ENCODE data around the gene ZNF148.

ZNF148 gene

DNA sequence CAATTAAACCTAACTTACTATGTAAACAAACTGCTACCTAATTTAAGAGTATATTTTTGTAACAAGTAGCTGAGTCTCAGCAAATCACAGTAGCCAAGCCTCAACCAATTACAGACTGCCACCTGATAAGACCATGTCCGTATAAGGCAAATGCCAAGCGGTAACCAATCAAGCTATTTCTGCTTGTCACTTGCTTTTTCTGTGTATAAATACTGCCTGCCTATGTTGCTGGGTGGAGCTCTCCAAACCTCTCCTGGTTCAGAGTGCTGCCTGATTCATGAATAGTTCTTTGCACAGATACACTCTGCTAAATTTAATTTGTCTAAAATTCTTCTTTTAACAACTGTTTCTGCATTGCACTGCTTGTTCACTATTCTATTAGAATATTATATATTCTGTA lies 42.6 kb downstream of the ZNF148 start:
- no peak for DNase-seq (ENCODE audit: low spot score)

DNA sequence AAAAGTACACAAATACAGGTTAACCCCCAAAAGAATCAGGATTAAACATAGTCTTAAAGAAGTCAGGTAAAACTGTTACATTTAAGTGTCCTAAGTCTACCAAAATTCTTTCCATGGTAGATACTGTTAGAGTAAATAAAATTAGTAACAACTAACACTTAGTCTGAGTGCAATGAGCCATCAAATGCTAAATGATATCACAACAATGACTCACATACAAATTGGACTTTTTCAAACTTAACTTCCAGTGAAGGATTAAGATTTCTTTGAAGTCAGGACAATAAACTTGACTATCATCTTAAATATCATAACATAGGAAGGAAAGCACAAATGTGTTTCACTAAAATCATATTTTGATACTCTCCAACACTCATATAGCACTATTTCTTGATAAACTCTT lies 43.9 kb downstream of the ZNF148 start:
- DNase-seq (ENCODE audit: low spot score) = no peak

DNA sequence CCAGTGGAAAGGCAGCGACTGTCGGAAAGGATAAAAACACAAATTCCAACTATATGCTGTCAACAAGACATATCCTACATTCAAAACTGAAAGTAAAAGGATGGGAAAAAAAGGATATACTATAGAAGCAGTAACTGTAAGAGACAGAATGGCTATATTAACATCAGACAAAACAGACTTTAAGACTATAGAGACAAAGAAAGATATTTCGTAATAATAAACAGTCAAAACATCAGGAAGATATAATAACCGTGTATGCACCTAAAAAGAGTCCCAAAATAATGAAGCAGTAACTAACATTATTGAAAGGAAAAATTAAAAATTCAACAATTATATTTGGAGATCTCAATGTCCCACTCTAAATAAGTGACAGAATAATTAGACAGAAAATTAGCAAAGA lies 48.2 kb downstream of the ZNF148 start:
- DNase-seq (ENCODE audit: low spot score) = no peak

DNA sequence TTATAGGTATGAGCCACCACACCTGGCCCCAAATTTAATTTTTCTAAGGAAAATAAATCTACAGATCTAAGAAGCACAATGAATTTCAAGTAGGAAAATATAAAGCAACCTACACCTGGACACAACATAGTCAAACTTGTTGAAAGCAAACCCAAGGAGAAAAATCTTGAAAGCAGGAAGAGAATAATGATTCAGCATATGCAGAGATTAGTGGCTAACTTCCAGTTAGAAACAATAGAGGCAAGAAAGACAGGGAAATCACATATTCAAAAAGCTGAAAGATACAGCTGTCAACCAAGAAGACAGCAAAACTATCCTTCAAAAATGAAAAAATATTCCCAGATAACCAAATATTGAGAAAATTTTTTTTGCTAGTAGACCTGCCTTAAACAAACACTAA lies 49.4 kb downstream of the ZNF148 start:
- DNase-seq (ENCODE audit: low spot score) = no peak

DNA sequence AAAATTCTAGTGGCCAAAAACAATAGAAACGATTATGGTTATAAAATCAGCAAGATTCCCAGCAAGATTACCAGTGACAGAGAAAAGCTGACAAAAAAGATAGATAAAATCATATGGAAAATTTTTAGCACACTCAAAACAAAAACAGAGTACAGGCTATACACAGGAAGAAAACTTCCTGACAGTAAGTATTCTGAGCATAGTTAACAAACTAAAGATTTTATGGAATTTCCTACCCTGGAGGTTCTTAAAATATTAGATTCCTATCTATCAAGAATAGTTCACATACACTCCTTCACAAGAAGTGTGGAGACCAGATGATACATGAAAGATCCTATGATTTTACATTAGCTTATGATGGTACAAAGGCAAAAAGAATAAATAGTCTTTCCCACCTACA lies 50.8 kb downstream of the ZNF148 start:
- no peak for DNase-seq (ENCODE audit: low spot score)

DNA sequence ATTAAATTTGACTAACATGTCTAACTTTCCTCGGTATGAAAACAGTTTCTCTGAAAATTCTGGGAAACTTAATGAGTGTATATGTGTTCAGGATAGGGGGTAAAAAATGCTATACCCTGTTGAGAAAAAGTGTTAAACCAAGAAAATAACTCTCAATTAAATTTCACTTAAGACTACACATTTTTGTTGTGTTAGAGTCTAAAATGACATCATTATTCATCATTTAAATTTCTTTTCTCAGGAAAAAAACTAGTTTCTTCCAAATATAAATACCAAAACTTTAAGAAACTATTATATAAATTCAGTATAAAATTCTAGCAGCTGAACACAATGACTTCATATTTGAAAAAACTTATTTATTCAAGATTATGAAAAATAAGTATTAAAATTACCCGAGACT lies 52.2 kb downstream of the ZNF148 start:
- DNase-seq (ENCODE audit: low spot score) = no peak

DNA sequence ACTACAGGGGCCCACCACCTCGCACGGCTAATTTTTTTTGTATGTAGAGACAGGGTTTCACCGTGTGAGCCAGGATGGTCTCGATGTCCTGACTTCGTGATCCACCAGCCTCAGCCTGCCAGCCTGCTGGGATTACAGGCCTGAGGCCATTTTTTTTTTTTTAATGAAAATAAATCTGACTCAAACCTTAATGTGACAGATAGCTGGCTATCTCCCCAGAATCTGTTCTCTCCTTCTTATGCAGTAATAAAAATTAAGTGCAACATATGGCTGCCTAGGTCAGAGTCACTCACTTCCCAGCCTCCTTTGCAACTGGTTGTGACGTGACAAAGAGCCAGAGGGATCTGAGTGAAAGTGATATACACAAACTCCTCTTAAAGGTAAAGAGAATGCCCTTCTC lies 53.0 kb downstream of the ZNF148 start:
- no peak for DNase-seq (ENCODE audit: low spot score)

DNA sequence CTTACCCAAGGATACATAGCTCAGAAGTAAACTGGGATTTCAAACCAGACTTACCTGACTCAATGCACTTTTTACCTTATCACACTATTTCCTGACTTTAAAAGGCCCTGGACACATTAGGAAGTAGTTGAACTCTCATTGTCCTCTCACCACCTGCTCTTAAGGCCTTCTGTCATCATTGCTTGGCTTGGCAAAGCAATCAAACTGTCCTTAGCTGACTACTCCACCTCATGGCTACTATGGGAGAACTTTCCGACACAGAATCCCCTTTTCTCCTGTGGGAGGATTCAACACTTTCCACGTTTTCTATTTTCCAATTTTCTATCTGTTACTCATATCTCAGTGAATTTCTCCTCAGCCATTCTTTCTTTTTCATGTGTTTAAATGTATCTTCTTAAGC lies 55.4 kb downstream of the ZNF148 start:
- no peak for DNase-seq (ENCODE audit: low spot score)

DNA sequence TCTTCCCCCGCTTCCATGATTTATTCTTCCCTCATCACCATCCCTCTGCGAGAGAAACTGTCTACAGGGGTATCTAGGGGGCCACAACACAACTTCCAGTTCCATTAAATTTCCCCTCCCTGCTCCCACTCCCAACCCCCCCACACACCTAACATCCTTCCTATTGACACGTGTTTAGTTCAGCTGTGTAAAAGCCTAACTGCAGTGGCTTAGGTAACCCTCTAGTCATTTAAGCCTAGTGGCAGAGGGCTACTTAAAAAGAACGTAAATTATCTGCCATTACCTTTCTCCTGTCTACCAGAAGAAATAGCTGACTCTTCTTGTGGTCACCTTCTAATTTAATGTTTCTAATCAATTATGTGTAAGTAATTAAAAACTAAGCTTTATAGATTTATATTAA lies 56.3 kb downstream of the ZNF148 start:
- DNase-seq (ENCODE audit: low spot score) = no peak

DNA sequence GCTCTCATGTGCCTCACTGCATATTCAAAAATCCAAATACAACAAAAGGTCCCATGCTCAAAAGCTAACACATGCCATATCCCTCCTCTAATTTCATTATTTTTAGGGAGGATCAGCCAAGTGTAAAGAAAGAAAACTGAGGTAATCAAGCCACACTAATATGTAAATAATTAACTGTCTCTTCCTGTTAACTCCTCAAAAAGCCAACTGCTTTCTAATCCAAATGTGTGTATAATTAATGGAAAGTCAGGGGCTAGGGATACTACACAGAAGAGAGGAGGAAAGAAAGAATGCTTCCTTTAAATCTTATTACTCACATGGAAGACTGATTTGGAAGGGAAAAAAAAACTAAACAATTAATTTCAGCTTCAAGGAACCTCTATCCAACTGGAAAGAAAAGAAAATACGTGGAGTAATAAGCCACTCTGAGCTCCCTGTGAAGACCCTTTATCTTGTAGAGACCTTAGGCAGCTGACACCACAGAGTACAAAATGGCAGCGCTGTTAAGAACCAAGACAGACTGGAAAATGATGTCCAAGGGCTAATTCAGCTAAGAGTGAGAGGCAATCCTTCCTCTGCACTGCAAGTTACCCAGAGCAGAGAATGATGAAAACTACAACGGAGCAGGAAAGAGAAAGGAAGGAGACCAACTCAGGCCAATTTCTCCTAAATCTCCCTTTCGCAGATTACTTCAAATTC lies 56.8 kb downstream of the ZNF148 start:
- no peak for DNase-seq (ENCODE audit: low spot score)

DNA sequence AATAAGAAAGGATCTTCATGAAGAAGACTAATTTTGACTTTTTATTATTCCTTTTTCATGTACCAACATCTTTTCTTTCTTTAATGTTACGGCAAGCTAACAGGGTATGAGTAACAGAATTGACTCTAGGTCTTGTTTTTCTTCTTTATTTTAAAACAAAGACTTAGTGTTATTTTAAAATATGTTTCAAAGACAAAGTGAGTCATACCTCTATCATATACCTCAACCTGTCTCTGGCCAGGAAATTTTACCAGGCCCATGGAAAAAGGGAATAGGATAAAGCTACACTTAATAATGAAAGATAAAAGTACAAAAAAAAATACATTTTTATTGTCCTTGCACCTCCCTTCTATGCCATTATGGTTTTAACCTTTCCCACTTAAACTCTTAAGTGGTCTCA lies 57.4 kb downstream of the ZNF148 start:
- DNase-seq (ENCODE audit: low spot score) = no peak

DNA sequence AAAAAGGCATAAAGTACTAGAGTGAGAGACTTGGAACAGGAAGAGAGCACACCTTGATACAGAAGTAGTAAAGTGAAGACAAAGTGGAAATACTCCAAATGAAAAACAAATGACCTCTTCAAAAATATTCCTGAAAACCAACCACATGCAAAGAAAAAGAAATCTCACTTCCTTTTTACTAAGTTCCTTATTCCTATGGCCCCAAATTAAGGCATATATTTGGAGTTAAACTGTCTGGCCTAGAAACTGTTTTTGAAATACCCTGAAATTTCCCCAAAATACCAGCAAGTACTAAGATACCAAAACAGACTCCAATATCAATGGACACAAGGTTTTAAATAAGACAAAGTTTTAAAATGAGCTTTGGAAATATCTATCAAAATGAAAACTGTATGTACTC lies 58.2 kb downstream of the ZNF148 start:
- no peak for DNase-seq (ENCODE audit: low spot score)

DNA sequence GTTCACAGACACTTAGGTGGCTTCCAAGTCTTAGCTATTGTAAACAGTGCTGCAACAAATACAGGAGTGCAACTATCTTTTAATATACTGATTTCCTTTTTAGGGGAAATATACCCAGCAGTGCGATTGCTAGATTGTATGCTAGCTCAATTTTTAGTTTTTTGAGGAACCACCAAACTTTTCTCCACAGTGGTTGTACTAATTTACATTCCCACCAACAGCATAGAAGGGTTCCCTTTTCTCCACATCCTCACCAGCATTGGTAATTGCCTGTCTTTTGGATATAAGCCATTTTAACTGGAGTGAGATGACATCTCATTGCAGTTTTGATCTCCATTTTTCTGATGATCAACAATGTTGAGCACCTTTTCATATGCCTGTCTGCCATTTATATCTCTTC lies 58.9 kb downstream of the ZNF148 start:
- DNase-seq (ENCODE audit: low spot score) = no peak

DNA sequence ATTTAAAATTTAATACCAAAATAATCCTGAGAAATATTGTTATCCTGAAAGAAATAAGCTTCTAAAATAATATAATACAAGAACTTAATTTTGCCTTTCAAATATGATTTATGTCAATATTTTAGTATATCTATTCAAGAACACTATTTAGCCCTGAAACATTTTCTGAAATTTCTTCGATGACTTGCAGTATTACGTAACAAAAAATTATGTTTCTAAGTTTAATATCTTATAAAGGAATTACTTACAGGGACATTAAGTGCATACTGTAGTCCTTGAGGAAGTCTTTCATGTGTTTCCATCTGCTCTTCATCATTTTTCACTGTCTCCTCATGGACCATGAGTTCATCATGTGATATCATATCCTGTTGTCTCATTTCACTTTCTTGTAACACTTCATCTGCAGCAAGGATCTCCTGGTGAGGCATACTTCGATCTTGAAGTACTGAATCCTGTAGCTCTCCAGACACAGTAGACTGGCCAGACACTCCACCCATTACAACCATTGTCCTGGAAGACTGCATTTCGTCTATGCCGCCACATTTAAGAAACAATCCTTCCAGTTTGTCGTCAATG lies 62.0 kb downstream of the ZNF148 start:
- DNase-seq (ENCODE audit: low spot score) = no peak

DNA sequence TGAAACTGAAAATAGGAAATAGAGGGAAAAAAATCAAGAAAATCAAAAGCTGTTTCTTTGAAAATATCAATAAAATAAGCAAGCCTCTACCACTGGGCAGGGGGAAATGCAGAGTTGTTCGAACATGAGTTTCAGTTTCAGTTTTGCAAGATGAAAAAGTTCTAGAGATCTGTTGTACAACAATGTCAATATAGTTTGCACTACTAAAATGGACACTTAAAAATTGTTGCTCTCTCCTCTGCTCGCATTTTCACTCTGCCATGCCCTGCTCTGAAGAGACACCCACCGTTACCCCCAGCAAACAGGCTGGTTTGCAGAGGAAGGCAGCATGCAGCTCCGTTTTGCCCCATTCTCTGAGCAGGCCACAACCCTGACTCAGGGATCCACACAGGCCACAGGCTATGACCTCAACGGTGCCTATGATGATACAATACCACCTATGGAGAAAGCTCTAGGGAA lies 64.5 kb downstream of the ZNF148 start:
- no peak for DNase-seq (ENCODE audit: low spot score)

DNA sequence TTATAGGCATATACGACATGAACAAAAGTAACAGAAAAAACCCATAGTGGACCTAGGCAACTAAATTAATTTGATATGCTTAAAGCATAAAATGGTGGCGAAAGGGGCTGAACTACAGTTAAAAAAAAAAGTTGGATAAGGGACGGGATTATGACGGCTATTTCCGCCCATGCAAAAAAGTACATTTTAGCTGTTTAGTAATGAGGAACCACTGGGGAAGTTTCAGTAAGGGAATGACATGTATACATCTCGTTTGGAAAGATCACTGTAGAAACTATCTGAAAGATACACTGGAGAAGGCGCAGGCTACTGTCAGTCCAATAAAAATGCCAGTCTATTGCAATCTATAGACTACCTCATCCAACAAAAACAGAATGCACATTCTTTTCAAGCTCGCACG lies 65.6 kb downstream of the ZNF148 start:
- no peak for DNase-seq (ENCODE audit: low spot score)

DNA sequence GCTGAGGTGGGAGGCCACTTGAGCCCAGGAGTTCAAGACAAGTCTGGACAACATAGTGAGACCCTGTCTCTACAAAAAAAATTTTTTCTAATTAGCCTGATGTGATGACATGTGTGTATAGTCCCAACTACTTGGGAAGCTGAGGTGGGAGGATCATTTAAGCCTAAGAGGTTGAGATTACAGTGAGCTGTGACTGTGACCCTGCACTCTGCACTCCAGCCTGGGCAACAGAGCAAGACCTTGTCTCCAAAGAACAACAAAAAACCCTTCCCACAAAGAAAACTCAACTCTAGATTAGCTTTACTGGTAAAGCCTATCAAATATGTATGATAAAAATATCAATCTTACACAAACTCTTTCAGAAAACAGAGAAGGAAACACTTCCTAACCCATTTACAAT lies 68.5 kb downstream of the ZNF148 start:
- DNase-seq (ENCODE audit: low spot score) = no peak

DNA sequence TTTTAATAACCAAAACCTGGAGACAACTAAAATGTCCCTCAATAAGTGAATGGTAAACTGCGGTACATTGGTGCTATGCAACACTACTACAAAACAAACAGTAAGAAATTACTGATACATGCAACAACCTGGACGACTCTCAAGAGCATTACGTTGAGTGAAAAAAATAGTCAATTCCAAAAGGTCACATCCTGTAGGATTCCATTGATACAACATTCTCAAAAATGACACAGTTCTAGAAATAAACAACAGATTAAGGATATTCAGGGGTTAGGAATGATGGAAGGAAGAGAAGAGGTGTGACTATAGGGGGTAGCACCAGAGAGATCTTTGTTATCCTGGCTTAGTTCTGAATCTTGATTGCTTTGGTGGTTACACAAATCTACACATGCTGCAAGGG lies 72.2 kb downstream of the ZNF148 start:
- no peak for DNase-seq (ENCODE audit: low spot score)

DNA sequence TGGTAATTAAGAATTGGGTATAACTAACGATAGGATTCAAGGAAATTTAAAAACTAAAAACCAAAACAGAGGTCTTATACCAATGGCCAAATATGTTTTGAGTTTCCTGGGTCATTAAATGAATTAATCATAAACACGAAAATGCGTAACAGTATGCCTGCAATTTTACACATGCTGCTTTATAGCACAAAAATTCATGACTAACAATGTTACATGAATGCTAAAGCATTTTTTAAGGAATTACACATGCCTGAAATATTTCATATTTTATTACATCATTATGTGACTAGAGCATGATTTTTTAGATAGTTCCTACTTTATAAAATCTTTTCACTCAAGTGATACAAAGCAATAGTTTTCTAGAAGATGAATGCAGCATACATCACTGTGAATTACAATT lies 74.7 kb downstream of the ZNF148 start:
- DNase-seq (ENCODE audit: low spot score) = no peak

DNA sequence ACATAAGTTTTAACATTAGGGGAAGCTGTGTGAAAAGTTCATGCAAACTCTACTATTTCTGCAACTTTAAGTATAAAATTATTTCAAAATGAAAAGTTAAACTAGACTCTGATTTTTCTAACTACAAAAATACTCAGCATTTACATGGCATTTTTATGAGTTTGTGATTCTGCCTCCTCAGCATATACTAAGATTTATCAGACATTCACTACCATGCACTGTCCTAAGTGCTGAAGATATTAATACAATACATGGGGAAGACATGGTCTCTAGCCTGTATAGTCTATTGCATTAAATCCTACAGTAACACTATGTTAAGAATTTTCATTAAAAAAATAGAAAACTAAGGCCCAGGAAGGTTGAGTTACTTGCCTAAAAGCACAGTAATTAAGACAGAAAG lies 80.7 kb downstream of the ZNF148 start:
- no peak for DNase-seq (ENCODE audit: low spot score)

DNA sequence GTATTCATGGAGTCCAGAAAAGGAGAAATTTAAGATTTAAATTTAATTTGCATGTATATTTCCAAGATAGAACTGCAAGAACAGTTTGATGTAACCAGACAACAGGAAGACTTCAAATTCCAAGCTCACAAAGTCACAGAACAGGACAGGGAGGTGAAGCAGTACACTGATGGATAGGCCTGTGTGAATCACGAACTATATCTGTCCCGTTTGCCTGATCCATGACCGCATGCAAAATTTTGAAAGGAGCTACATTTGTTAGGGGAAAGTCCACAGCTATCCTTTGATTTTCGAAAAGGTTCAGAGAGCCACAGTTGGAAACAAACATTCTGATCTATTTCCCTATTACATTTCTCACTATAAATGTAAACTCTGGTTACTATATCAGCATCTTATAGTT lies 83.1 kb downstream of the ZNF148 start:
- DNase-seq (ENCODE audit: low spot score) = no peak

DNA sequence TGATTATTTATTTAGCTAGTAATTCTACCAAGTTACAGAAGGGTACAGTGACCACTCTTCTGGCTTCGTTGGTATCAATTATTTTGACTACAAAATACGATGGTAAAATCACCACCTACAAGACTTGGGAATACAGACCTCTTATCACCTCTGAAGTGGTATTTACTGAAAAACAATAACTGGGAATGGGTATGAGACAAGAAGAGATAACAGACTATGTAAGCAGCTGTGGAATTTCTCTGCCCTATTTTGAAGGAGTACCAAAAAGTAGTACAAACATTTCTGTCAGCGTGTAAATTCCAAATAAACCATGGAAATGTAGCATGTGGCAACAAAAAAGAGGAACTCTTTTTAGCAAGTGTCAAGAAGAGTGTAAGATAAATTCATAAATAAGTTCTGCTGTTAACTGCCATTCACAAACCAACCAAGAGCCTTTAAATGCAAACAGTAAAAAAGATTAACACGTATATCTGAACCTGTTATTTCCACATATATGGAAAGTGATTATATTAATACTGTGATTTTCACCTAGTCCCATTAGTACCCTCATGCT lies 85.6 kb downstream of the ZNF148 start:
- DNase-seq (ENCODE audit: low spot score) = no peak

DNA sequence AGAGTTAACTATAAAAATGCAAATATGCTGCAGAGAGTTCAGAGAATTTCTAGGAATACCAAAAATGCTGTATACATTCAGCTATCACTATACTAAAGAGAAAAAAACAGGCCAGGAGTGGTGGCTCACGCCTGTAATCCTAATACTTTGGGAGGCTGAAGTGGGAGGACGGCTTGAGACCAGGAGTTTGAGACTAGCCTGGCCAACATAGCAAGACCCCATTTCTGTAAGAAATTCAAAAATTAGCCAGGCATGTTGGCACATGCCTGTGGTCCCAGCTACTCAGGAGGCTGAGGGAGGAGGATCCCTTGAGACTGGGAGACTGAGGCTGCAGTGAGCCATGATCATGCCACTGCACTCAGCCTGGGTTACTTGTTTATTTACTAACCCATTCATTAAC lies 87.9 kb downstream of the ZNF148 start:
- DNase-seq (ENCODE audit: low spot score) = no peak

DNA sequence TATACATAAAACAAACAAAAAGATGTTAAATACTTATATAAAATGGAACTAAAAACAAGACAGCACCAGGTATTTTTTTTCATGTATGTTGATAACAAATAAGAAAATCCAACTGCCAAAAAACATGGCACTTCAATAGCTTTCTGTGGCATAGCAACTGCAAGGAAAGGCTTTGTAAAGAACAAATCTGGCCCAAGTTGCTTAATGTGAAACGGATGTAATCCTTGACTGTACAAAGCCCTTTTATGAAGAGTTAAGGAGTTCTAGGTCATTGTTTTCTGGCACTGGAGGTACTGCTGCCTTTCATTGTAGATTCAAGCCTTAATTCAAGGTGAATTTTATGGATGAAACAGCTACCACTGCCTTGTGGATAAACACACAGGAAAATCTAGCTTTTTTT lies 93.7 kb downstream of the ZNF148 start:
- no peak for DNase-seq (ENCODE audit: low spot score)

All from Ammon's horn (tissue), 1 donor.